Glomerular endothelial cell (primary cell): Measurements from ENCODE around the gene TMEM202. TPM values are rescaled to one million over a fixed set of nuclear protein-coding genes. Genes with fewer than 3 reads are reported as not detected.
"Not testable (repeated sequence)": the region's sequence is repeated elsewhere in the genome, so short reads cannot be mapped to it uniquely, and the experiment has no call there.

Experiments used
- DNase-seq: peaks from one replicate; pipeline ENCODE4 v3.0.0-alpha.2; 2011; ENCODE audit warnings: low read depth, low spot score; ENCODE audit errors: extremely low read depth
- total RNA-seq: library from RNA; depleted of rRNA; stranded (reverse); fragments of >200 nt; gene quantifications from 2 replicates; pipeline ENCODE4 v1.2.3, GENCODE V29; 2015

Gene TMEM202, protein sequence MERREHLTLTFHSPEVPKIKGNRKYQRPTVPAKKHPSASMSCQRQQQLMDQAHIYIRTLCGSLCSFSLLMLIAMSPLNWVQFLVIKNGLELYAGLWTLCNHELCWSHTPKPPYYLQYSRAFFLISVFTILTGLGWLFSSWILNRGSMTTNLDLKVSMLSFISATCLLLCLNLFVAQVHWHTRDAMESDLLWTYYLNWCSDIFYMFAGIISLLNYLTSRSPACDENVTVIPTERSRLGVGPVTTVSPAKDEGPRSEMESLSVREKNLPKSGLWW
- not detected in 2 replicates for total RNA-seq

DNA sequence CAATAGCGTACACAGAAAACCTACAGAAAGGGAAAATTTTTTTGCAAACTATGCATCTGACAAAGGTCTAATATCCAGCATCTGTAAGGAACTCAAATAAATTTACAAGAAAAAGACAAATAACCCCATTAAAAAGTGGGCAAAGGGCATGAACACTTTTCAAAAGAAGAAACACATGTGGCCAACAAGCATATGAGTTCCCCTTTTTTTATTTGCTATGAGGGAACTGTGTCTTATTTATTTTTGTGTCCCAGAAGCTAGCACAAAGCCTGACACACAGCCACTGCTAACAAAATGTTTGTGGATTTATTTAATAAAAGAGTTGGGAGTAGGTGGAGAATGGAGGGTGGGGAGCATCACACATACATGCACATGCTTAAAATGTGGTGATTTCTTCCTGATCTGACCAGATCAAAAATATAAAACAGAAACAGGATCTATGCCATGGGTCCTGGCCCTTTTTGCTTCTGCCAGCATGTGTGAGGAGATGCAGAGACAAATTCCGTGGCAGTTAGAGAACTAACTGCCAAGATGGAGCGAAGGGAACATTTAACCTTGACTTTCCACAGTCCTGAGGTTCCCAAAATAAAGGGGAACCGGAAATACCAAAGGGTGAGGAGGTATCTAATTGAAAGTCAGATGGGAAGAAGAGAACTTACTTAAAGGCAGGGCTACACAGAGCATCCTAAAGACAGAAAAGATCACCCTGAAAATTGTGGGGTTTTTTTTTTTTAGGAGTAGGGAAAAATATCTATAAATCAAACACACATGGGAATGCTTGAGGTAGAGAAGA lies at the start of gene TMEM202:
Gene TMEM202, plus strand, starts transcription at position 510 of the 793 bp plus-strand sequence. Its CDS starts 22 bp downstream, at position 532.
- no peak for DNase-seq

DNA sequence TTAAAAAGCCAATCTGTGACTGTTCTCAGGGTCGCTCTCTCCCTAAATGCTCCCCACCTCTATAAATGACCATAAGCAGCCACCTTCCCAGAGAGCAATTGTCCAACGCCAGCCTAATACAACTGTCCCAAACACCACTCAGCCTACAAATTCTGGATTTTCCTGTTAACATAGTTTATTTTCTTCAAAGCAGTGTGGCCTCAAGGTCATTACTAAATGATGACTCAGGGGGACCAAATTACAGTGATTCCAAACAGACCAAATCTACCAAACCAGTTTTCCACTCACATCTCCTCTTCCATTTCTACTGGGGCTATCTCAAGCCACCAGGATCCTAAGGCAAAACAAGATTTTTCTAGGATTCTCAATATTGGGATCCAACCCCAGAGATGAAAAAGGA lies 44.8 kb upstream of the TMEM202 start:
- no peak for DNase-seq

DNA sequence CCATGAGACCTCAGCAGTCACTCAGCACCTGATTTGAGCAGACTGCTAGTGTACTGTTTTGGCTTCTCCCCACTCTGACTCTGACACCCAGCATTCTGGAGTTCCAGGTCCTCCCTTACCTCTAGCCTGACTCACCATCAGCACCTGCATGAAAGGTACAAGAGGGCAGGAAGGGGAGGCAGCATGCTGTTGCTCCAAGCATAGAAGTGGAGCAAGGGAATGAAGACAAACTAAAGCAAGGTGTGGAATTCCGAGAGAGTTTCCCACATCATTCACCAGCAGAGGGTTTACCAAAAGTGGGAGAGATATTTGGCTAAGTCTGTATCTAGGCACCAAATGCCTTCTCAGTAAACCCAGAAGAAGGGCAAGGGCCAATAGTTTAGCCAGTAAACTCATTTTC lies 43.6 kb upstream of the TMEM202 start:
- no peak for DNase-seq

DNA sequence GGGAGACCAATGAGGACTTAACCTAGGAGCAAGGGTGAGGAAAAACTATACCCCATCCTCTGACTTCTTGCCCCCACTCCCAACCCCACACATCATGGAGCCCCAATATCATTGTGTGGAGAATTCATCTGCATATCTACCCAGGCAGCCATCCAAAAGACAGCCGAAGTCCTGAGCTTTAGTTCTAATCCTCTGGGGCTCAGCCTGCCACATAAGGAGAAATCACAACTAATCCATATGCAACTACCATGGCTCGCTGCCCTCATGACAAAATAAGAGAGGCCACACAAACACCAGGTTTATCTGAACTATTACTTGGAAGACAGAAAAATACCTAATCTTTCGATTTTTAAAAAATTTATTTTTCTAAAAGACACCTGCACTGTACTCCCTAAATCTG lies 40.0 kb upstream of the TMEM202 start:
- DNase-seq, result no peak

DNA sequence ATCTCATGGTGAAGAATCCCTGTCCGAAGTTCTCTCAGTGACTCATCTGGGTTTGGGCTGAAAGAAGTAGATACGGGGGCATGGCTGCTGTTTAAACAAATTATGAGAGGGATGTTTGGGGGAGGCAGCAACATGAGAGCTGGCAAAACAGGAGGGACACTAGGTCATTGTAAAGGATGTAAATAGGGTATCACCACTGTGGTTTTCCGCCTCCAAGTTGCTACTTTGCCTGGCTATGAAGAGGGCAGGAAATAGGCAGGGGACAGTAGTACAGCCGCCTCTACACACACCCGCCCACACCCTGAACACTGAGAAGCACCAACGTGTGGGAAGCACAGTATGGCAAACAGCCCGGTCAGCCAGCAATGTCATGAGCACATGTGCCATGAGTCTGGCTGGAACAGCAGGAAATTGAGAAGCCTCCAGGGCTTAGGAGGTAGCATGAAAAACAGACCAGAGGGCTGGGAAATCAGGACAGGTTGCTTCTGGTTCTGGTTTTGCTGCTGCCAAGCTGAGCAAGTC lies 39.4 kb upstream of the TMEM202 start:
- no peak for DNase-seq

DNA sequence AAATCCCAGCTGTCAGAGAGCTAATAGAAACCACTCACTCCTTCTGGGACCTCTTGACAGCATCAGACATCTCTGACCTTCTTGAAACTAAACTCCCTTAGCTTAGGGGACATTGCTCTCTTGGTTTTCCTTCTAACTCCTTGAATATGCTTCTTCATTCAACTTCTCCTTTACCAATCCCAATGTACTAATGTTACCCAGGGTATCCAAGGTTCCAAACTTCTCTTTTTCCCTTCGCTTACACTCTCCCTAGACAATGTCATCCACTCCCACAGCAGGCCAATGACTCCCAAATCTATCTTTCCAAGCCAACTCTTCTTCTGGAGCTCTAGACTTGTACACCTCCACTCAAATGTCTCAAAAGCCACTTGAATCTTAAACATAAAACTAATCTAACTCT lies 36.9 kb upstream of the TMEM202 start:
- no peak for DNase-seq

DNA sequence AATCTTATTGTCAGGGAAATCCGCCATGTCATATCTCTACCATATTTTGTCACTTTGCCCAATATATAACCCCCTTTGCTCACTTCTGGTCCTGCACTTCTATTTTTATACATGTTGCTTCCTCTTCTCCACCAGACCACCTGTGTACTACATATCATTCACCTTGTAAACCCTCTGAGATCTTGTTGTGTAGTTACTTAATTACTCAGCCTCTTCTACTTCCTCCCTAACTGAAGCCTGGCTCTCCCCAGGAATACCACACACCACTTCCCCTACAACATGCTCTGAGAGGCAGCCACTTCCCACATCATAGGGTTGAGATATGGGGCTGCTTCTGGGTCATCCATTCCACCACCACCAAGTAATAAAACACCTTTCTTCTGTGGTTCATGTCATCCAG lies 32.3 kb upstream of the TMEM202 start:
- DNase-seq, result no peak

DNA sequence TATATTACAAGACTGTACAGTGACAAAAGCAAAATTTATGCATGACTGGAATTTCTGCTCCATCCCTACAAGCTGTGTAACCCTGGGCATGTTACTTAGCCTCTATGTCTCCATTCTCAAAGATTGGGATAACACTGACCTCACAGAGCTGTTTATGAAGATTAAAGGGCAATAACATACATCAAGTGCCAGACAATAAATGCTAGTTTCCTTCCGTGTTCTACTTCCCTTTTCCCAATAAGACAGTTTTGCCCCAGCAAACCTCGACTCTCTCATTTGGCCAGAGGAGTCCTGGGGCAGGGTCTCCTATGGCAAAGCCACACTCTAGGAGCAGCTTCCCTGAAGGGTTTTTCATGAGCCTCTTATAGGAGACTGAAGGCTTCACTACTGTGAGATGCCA lies 29.8 kb upstream of the TMEM202 start:
- DNase-seq, result no peak

DNA sequence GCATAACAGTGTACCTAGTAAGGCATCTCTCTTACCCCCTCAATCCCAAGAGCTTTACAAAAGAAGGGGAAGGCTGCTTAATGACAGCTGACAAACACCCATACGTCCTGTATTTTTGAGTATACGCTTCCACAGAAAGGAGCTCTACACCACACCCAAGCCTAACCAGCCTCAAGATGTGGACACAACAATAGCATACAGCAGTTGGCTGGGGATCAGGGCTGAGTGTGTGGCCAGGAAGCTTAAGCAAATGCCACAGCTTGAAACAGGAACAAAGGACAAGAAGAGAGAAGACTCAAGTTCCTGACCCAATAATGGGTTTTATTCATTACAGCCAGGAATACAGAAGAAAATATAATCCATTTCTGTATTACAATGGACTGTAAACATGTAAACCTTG lies 29.2 kb upstream of the TMEM202 start:
- DNase-seq, result no peak

DNA sequence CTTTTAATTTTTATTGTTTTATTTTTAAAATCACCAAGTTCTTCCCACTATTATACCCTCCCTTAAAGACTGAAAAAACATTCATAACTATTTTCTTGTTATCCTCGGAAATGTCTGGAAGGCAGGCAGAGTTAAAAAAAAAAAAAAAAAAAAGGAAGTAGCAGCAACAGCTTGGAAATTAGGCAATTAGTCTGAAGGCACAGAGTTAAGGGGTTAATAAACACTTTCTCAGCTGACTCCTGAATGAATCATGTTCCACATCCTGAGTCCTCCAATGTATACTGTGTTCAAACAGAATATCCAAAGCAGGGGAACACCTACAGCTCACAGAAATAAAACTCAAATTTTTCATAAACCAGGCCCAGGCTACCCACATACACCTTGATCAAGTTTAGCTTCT lies 28.1 kb upstream of the TMEM202 start:
- no peak for DNase-seq

DNA sequence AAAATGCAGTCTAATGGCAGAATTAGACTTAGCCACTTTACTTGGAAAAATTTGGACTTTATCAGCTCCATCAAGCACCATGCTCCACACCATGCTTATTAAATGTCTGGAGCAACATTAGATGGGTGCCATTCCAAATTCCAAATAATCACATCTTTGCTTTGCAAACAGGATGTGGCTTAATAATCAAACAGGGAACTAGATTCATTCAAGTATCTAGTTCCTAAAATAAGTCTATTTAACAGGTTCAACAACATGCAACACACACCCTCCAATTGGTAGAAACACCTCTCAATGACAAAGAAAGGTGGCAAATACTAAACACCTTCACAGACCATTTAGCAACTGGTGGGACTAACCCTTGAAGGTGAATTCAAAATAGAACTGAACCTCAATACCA lies 25.7 kb upstream of the TMEM202 start:
- no peak for DNase-seq

DNA sequence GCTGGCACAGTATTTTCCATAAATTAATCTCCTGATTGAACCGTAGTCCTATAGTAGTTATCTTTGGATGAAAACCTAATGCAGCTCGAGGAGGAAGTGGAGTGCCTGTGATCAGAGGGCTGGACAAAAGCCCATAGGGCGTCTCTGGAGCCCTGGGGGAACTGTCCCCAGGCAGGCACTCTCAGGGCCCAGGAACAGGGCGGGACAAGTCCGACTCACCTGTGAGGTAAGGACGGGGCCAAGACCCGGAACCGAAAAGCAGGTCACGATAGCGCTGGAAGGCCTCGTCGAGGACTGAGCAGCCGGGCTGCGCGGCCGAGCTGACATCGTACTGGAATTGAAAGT lies 22.6 kb upstream of the TMEM202 start:
- DNase-seq, result no peak

DNA sequence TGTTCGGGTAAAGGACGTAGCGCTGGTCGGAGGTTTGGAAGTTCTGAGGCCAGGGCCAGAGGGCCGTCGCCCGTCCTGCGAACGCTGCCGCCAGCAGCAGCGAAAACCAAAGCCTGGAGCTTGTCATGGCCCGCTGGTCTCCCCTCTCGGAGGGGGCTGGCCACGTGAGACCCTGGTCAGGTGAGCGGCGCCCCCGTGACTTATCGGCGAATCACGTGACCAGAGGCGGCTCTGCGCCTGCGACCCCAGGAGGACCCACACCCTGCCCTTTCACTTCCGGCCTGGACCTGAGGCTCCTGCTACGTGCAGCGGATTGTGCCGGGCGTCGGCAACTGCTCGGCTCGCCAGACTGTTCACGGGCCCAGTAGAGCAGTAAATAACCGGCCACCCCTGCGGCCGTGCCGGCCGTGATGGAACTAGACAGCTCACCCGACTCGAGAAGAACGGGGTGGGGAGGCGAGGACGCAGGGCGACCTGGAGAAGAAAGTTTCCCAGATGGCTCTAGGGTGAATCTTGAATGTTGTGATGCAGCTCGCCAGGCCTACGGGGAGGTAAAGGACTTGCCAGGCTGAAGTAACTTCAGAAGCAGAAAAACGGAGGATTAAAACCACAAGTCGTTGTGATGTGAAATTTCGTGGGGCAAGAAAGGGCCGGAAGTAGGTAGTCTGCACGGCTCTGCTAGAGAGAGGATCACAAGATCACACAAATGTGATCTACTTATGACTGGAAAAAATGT lies 22.1 kb upstream of the TMEM202 start, which contains the start of gene HEXA:
Gene HEXA, minus strand, starts transcription at position 169 of the 736 bp plus-strand sequence. Its CDS starts 42 bp downstream, at position 127.
- DNase-seq, result no peak

DNA sequence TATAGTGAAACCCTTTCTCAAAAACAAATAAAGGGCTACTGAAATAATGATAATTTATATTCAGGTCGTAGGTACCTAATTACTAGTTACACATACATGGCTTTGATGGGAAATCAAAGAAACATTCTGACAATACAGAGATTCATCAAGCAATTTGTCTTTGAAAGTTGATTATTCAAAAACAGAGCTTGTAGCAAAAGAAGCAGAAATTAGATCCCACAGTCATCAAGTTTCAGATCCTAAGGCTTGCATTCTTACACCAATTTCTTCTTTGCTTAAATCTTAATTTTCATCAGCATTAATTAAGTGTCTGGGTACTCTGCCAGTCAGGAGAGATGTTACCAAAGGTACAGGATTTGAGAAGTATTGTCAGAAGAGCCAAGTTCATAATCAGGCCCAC lies 20.8 kb upstream of the TMEM202 start:
- DNase-seq, result no peak

DNA sequence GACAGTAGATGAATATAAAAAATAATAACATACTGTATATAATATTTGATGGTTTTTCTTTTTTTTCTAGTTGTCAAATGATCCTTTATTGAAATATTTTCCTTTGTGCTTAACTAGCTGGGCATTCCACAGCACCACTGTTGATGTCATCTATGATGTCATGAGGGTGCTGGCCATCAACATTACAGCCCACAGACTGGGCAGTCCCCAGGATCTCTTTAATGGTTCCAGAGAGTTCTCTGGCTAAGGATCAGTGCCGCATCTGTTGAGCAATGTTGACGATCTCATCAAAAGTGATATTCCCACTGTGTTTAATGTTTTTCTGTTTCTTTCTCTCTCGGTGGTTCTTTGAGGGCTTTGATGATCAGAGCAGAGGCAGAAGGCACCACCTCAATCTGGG lies 19.0 kb upstream of the TMEM202 start:
- DNase-seq, result not testable (repeated sequence)

DNA sequence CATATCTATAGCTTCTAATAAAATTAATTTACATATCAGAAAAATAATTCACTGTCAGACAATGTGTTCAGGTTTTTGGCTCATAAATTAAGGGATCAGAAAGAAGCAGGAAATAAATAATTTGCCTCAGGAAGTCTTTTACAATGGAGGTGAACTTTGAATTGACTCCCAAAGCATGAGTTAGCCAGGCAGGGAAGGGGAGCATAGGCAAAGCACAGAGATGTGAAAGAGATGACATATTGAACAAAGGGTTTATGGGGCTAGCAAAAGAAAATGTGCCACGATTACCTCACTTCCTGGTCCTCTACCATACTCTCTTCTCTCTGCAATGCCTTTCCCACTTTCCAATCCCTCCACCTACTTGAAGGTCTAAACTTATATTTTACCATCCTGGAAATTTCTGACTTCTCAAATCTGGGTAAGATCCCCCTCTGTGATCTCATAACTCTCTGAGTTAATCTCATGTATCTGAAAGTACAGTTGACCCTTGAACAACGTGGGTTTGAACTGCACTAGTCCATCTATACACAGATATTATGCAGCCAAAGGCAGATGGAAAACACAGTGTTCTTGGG lies 18.2 kb upstream of the TMEM202 start:
- no peak for DNase-seq

DNA sequence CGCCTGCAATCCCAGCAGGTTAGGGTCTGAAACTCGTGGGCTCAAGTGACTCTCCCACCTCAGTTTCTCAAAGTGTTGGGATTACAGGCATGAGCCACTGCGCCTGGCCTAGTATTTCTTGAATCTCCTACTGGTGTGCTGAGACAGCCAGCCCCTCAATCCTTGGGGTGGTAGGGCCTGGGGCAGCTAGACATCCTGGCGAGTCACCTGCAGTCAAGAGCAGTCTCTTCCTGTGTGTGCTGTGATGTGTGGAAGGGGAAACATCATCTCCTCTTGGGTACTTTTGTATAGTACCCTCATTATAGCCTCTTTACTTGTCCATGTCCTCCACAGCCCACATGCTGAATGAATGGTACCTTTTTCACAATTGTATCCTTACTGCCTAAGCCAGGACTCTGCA lies 17.4 kb upstream of the TMEM202 start:
- no peak for DNase-seq

DNA sequence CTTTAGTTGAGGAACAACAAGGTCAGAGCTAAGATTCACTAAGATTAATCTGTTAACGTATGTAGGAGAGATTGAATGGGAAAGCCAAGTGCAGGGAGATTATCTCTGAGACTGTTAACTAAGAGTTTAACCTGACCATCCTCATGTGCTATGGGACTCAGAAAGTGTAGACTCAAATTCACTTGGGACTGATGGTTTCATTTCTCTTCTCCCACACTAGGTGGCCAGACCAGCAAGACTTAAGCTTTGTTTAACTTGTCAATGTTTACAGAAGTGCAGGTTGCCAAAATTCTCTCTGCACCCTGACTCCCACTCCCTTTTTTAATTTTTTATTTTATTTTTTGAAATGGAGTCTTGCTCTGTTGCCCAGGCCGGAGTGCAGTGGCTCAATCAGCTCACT lies 16.0 kb upstream of the TMEM202 start:
- DNase-seq, result no peak

DNA sequence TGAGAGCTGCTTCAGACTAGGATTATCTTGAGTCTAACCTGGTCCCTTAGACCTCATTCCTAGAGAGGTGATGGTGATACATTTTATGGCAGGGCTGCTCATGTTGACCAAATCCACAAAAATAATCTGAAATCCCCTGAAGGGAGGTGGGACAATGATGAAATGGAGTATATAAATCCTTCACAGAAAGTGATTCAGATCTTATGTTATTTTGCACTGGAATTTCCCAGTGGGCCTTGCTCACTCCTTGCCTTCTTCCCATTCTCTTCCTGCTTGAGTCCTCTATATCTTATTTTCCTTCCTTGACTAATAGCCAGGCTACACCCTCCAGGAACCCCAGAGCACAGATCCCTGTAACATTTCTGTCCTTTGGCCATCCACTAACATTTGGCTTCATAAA lies 10.4 kb upstream of the TMEM202 start:
- DNase-seq, result no peak

DNA sequence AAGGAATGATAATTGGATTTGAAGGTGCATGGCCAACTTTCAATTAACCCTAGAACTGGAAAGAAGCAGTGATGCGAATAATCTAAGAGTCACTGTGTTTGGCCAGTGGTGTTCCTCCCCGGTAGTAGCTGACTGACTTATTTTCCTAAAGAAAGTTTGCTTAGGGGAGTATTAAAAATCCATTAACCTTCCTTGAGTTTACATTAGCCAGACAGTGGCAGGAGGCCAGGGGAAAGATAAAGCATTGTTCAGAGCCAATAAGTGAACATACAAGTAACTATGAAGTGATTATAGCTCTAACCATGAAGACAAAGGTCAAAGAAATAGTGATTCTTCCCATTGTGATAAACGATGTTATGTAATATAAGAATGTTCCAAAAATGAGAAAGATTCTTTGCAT lies 8.9 kb upstream of the TMEM202 start:
- DNase-seq, result no peak

DNA sequence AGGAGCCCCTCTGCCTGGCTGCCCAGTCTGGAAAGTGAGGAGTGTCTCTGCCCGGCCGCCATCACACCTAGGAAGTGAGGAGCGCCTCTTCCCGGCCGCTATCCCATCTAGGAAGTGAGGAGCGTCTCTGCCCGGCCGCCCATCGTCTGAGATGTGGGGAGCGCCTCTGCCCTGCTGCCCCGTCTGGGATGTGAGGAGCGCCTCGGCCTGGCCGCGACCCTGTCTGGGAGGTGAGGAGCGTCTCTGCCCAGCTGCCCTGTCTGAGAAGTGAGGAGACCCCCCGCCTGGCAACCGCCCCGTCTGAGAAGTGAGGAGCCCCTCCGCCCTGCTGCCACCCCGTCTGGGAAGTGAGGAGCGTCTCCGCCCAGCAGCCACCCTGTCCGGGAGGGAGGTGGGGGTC lies 1.8 kb upstream of the TMEM202 start:
- DNase-seq, result not testable (repeated sequence)
